Anterior cingulate cortex (tissue), 58 donors: ENCODE data around the gene ZNF670.
"Not testable (repeated sequence)": the region's sequence is repeated elsewhere in the genome, so short reads cannot be mapped to it uniquely, and the experiment has no call there.

Experiments
- DNase-seq, 58 donors: peaks; one replicate each; lab custom pipeline; 2025; lab: John Stamatoyannopoulos, UW

ZNF670 gene

GRCh38 chr1:247054992-247055415 is 23.6 kb downstream of the ZNF670 start:
- no peak for DNase-seq

- DNase-seq = no peak
Measured at GRCh38 chr1:247047702-247048101, 30.9 kb downstream of the ZNF670 start.

- no peak for DNase-seq
Measured at GRCh38 chr1:247047260-247047659, 31.4 kb downstream of the ZNF670 start.

- DNase-seq = no peak
Measured at GRCh38 chr1:247043406-247043805, 35.2 kb downstream of the ZNF670 start.

- DNase-seq = no peak
Measured at GRCh38 chr1:247037511-247038320, 40.9 kb downstream of the ZNF670 start.

- DNase-seq = not testable (repeated sequence)
Measured at GRCh38 chr1:247032306-247032705, 46.3 kb downstream of the ZNF670 start.
